SH-SY5Y (cell line): ENCODE data around the gene ATP2B2.

Source experiments
- GATA2 ChIP-seq: IDR thresholded peaks from 2 replicates; pipeline ENCODE4 v1.6.1; 2011; ENCODE audit warnings: mild to moderate bottlenecking, low read depth, low read length
- GATA3 ChIP-seq: IDR thresholded peaks from 2 replicates; pipeline ENCODE4 v1.6.1; 2011; ENCODE audit warnings: low read depth, mild to moderate bottlenecking, low read length, moderate library complexity

GRCh38 chr3:10554236-10554611 is 48.8 kb upstream of the ATP2B2 start:
- TF ChIP-seq GATA3 (no peak), GATA2 (no peak)
